Common myeloid progenitor, CD34-positive (primary cell): ENCODE results near the gene USH1C.

Experiments used
- CTCF ChIA-PET: fragments of 350-600 bp; sonication (Branson Sonifier 250); formaldehyde crosslinking; loops from one replicate; lab custom pipeline; 2021; ENCODE audit warnings: antibody characterized with exemption; lab: Charles Lee
- POLR2A ChIA-PET: fragments of 350-600 bp; sonication (Branson Sonifier 250); formaldehyde crosslinking; loops from one replicate; lab custom pipeline; 2021; ENCODE audit warnings: antibody characterized with exemption; lab: Charles Lee
- DNase-seq, 3 donors: peaks; one replicate each; pipeline versions ENCODE4 v3.0.0 to v3.0.0-alpha.2; 2013
- H3K27ac ChIP-seq, 2 experiments: 1 replicate in 1 of 2; 2 replicates in 1 of 2; pipeline ENCODE4 v1.7.0; 2013; ENCODE audit warnings: inconsistent platforms in 2 of 2, low read length in 2 of 2, mild to moderate bottlenecking in 2 of 2, low read depth in 1 of 2, moderate library complexity in 1 of 2; ENCODE audit not compliant: severe bottlenecking in 2 of 2, insufficient read depth in 1 of 2, poor library complexity in 1 of 2
- H3K27me3 ChIP-seq, 5 experiments: replicated peaks in 2 of 5; 1 replicate in 3 of 5; 2 replicates in 2 of 5; pipeline versions ENCODE4 v1.6.1 to v1.7.0; 2013; ENCODE audit warnings: low read length in 4 of 5, mild to moderate bottlenecking in 2 of 5, moderate library complexity in 2 of 5, inconsistent platforms in 1 of 5; ENCODE audit not compliant: insufficient read depth in 5 of 5, control insufficient read depth in 4 of 5
- H3K36me3 ChIP-seq, 4 experiments: 1 replicate in 2 of 4; 2 replicates in 2 of 4; pipeline versions ENCODE4 v1.6.1 to v1.7.0; 2013; ENCODE audit warnings: low read length in 3 of 4, control low read depth in 1 of 4, mild to moderate bottlenecking in 1 of 4; ENCODE audit not compliant: control insufficient read depth in 4 of 4, insufficient read depth in 4 of 4
- H3K4me1 ChIP-seq, 4 experiments: 1 replicate in 3 of 4; 2 replicates in 1 of 4; pipeline versions ENCODE4 v1.6.1 to v1.7.1; 2013; ENCODE audit warnings: low read length in 3 of 4, mild to moderate bottlenecking in 3 of 4, control low read depth in 1 of 4, inconsistent platforms in 1 of 4, moderate library complexity in 1 of 4; ENCODE audit not compliant: control insufficient read depth in 4 of 4, insufficient read depth in 4 of 4; ENCODE audit errors: control extremely low read depth in 1 of 4
- H3K4me3 ChIP-seq, 7 experiments: 1 replicate in 4 of 7; 2 replicates in 3 of 7; pipeline versions ENCODE4 v1.5.1 to v1.7.0; 2013; ENCODE audit warnings: mild to moderate bottlenecking in 7 of 7, low read length in 6 of 7, moderate library complexity in 6 of 7, inconsistent platforms in 2 of 7, low read depth in 2 of 7, control low read depth in 1 of 7; ENCODE audit not compliant: insufficient read depth in 4 of 7, control insufficient read depth in 1 of 7; ENCODE audit errors: extremely low read depth in 1 of 7
- H3K9me3 ChIP-seq, 5 experiments: 1 replicate in 4 of 5; 2 replicates in 1 of 5; pipeline versions ENCODE4 v1.6.1 to v1.7.1; 2013; ENCODE audit warnings: low read length in 4 of 5, mild to moderate bottlenecking in 2 of 5, inconsistent platforms in 1 of 5, low read depth in 1 of 5, moderate library complexity in 1 of 5; ENCODE audit not compliant: control insufficient read depth in 4 of 5, insufficient read depth in 2 of 5; ENCODE audit errors: control extremely low read depth in 1 of 5
- WGBS: methylation state at CpG from one replicate; pipeline ENCODE4 v1.1.5; 2013; ENCODE audit not compliant: insufficient coverage; 5-methylcytosine and 5-hydroxymethylcytosine counted together

Gene USH1C

DNA sequence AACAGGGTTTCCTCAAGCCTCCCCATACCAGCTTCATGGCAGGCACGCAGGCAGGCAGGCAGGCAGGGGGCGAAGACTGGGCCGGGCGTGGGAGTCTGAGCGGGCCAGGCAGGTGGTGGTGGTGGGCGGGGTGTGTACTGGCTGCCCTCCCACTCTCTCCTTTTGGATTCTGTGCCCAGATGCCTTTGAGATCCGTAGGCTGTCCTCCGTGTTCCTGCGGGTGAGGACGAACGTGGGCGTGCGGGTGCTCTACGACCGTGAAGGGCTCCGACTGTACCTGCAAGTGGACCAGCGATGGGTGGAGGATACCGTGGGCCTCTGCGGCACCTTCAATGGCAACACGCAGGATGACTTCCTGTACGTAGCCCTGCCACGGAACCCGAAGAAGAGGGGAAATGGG is 25.8 kb upstream of the USH1C start:
- POLR2A ChIA-PET: no interaction called here
- CTCF ChIA-PET: no interaction called here

DNA sequence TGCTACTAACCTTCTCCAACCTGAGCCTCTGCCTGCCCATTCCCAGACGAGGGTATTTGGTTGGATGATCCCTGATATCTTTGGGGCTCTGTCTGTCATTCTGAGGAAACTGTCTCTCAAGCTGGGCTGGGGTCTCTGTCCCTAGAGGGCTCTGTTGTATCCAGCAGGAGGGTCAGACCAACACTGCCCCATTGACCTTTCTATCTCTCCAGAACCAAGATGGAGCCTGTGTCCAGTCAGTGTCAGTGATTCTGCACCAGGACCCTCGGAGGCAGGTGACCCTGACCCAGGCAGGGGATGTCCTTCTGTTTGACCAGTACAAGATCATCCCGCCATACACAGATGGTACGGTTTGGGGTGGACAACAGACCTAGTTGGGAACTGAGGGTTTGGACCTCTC is 24.7 kb upstream of the USH1C start:
- POLR2A ChIA-PET: no interaction called here
- H3K36me3 ChIP-seq: no peaks in the 10 kb centered on the region
- peaks cover 0 to 7% (median 3%) of the 10 kb centered on the region in 4 experiments for H3K4me1 ChIP-seq
- no peak for DNase-seq
- WGBS: 98% methylated on average over 4 of the region's 4 CpGs
- H3K9me3 ChIP-seq: no peaks in the 10 kb centered on the region
- H3K27me3 ChIP-seq: peaks cover 0 to 7% (median 2%) of the 10 kb centered on the region in 5 experiments
- no peak overlapping the region for H3K4me3 ChIP-seq
- H3K27ac ChIP-seq: no peak overlapping the region
- CTCF ChIA-PET: no interaction called here

More for the DNA sequence above, 25.8 kb upstream of the USH1C start:
- 91% methylated on average over 17 of the region's 23 CpGs for WGBS
- Histone ChIP-seq H3K4me1 (peaks cover 0 to 7% (median 3%) of the 10 kb centered on the region in 4 experiments), H3K36me3 (no peaks in the 10 kb centered on the region), H3K9me3 (no peaks in the 10 kb centered on the region), H3K27me3 (peaks cover 0 to 7% (median 2%) of the 10 kb centered on the region in 5 experiments), H3K27ac (no peak overlapping the region), H3K4me3 (no peak overlapping the region)
- DNase-seq: no peak

DNA sequence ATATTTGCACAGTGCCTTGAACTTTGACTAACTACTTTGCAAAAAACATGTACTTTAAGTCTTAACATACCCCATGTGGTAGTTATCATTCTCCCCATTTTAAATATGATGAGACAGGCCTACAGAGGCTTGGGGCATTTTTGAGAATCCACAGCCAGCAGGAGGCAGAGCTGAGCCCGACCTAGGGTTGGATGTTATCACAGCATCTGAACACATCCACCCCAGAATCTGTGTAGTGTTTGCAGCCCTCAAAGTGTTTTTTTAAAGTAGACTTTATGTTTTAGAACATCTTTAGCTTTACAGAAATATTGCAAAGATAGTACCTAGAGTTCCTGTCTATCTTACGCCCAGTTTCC is 20.4 kb upstream of the USH1C start:
- DNase-seq: no peak
- H3K27ac ChIP-seq: no peak overlapping the region
- ChIA-PET POLR2A (no interaction called here), CTCF (no interaction called here)
- H3K27me3 ChIP-seq: peaks cover 0 to 4% (median 0%) of the 10 kb centered on the region in 5 experiments
- H3K36me3 ChIP-seq: no peaks in the 10 kb centered on the region
- no CpG with 5 or more reads among the region's 2 CpGs for WGBS
- H3K4me3 ChIP-seq: no peak overlapping the region
- H3K4me1 ChIP-seq: no peaks in the 10 kb centered on the region
- H3K9me3 ChIP-seq: no peaks in the 10 kb centered on the region

DNA sequence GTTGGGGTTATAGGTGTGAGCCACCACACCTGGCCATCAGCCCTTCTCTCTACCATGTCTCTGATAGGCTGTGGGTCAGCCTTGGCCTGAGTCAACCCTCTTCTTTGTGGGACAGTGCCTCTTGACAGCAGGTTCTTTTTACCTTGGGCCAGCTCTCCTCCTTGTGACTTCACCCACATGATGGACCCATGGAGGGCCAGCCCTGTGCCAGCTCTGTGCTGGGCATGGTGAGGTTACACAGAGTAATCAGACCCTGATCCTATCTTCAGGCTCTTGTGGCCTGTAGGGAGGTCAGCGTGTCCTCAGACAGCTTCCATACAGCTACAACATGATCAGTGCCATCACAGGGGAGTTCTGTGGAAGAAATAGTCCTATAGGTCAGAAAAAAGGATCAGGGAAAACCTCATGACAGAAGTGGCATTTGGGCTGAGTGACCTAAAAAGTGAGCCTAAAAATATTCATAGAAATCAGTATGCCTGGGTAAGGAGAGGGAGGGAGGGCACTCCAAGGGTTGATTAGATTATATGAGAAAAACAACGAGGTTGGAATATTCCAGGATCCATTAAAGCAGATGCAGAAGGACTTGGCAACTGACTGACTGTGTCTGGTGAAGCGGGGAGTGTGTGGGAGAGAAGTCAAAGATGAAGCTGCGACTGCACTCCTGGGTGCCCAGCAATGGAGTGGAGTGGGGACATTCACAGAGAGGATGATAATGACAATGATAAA is 19.9 kb upstream of the USH1C start:
- Histone ChIP-seq H3K27ac (no peak overlapping the region), H3K27me3 (peaks cover 0 to 4% (median 0%) of the 10 kb centered on the region in 5 experiments), H3K9me3 (no peaks in the 10 kb centered on the region), H3K36me3 (no peaks in the 10 kb centered on the region), H3K4me1 (no peaks in the 10 kb centered on the region), H3K4me3 (no peak overlapping the region)
- DNase-seq: no peak
- ChIA-PET POLR2A (no interaction called here), CTCF (no interaction called here)
- WGBS: 88% methylated on average over 2 of the region's 4 CpGs

DNA sequence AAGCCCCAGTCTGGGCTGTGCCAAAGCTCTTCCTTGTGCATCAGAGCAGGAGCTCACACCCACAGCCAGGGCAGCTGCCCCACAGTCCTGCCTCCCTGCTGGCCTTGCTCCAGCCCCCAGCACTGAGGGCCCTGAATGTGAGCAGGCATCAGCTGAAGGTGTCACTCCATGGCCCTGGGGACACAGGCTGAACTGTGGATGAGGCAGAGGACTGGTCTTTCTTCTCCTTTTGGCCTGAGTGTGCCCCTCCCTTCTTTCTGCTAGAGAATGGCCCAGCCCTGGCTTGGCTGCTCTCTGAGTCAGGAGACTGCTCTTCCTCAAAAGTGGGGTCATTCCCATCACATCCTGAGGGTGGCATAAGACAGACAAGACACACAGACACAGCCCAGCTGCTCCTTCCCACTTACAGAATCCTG is 19.0 kb upstream of the USH1C start:
- H3K4me3 ChIP-seq: no peak overlapping the region
- no peaks in the 10 kb centered on the region for H3K4me1 ChIP-seq
- ChIA-PET POLR2A (interaction anchor here (0.6 kb wide), 1 partner anchor 224 kb away, joined by 4 read pairs; no protein-coding TSS in a partner anchor), CTCF (no interaction called here)
- no peaks in the 10 kb centered on the region for H3K36me3 ChIP-seq
- no peaks in the 10 kb centered on the region for H3K9me3 ChIP-seq
- no peak overlapping the region for H3K27ac ChIP-seq
- DNase-seq: peak in 2 of 3 donors; percentile 10 to 13
- peaks cover 0 to 4% (median 0%) of the 10 kb centered on the region in 5 experiments for H3K27me3 ChIP-seq

DNA sequence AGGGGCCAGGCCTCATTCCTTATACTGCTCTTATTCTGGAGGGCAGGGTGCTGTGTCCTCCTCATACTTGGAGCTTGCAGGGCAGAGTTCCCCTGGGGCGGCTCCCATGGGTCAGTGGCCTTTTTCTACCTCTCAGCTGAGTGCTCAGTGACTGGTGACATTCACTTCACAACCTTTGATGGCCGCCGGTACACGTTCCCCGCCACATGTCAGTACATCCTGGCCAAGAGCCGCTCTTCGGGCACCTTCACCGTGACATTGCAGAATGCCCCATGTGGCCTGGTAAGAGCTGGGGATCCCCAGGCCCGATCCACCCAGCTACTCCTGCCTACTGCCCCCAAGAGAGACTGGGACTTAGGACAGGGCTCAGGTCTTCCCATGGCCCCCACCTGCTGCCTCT is 17.3 kb upstream of the USH1C start:
- Histone ChIP-seq H3K36me3 (no peaks in the 10 kb centered on the region), H3K4me3 (no peak overlapping the region), H3K27me3 (peaks cover 0 to 4% (median 0%) of the 10 kb centered on the region in 5 experiments), H3K9me3 (no peaks in the 10 kb centered on the region), H3K4me1 (no peaks in the 10 kb centered on the region), H3K27ac (no peak overlapping the region)
- ChIA-PET CTCF (no interaction called here), POLR2A (no interaction called here)
- WGBS: 95% methylated on average over 8 of the region's 9 CpGs
- no peak for DNase-seq

DNA sequence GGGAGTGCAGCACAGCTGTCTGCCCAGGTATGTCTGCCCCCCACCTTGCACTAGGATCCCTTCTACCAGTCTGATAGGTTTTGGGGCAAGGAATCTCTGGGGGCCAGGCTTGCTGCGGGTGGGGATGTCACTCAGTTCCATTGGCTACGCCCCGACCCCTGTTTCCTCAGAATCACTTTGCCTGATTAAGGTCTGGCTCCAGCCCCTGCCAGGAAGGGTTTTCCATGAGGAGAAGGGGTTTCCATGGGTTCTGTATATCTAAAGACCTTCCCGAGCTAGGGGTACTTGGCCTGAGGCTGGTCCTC is 16.8 kb upstream of the USH1C start:
- DNase-seq: no peak
- 100% methylated on average over 3 of the region's 4 CpGs for WGBS
- peaks cover 0 to 4% (median 3%) of the 10 kb centered on the region in 5 experiments for H3K27me3 ChIP-seq
- H3K36me3 ChIP-seq: no peaks in the 10 kb centered on the region
- H3K9me3 ChIP-seq: no peaks in the 10 kb centered on the region
- H3K27ac ChIP-seq: no peak overlapping the region
- H3K4me3 ChIP-seq: no peak overlapping the region
- H3K4me1 ChIP-seq: no peaks in the 10 kb centered on the region
- CTCF ChIA-PET: no interaction called here
- POLR2A ChIA-PET: no interaction called here
